Stimulated activated CD8-positive, alpha-beta memory T cell treated with anti-CD3 and anti-CD28 coated beads, Interleukin-2, amount 100 ng/mL, for 48 hours (primary cell): ENCODE measurements around the gene HOXC6.
A peak's percentile ranks its signal among the peaks of the same experiment; 100 is the strongest.

ENCODE experiments used
- DNase-seq, 2 donors: peaks; one replicate each; pipeline ENCODE4 v3.0.0-alpha.2; 2020; ENCODE audit warnings: low read depth in 2 of 2

The HOXC6 gene

GRCh38 chr12:54029529-54030441 is 1.5 kb downstream of the HOXC6 start:
- DNase-seq: no peak

DNA sequence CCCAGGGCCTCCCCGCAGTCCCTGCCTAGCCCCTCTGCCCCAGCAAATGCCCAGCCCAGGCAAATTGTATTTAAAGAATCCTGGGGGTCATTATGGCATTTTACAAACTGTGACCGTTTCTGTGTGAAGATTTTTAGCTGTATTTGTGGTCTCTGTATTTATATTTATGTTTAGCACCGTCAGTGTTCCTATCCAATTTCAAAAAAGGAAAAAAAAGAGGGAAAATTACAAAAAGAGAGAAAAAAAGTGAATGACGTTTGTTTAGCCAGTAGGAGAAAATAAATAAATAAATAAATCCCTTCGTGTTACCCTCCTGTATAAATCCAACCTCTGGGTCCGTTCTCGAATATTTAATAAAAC is 2.2 kb downstream of the HOXC6 start:
- no peak for DNase-seq

GRCh38 chr12:54030889-54031471 is 2.7 kb downstream of the HOXC6 start:
- DNase-seq: no peak

GRCh38 chr12:54031480-54031879 is 3.2 kb downstream of the HOXC6 start:
- DNase-seq: no peak

- DNase-seq: no peak
Observed at GRCh38 chr12:54032086-54032619, 3.9 kb downstream of the HOXC6 start.

- DNase-seq: peak in 1 of 2 donors; percentile 49
Observed at GRCh38 chr12:54032627-54033100, 4.4 kb downstream of the HOXC6 start, which contains the start of gene HOXC5. HOXC5 (plus strand) TSS chr12:54033050; CDS start chr12:54033123, 73 bp downstream.

DNA sequence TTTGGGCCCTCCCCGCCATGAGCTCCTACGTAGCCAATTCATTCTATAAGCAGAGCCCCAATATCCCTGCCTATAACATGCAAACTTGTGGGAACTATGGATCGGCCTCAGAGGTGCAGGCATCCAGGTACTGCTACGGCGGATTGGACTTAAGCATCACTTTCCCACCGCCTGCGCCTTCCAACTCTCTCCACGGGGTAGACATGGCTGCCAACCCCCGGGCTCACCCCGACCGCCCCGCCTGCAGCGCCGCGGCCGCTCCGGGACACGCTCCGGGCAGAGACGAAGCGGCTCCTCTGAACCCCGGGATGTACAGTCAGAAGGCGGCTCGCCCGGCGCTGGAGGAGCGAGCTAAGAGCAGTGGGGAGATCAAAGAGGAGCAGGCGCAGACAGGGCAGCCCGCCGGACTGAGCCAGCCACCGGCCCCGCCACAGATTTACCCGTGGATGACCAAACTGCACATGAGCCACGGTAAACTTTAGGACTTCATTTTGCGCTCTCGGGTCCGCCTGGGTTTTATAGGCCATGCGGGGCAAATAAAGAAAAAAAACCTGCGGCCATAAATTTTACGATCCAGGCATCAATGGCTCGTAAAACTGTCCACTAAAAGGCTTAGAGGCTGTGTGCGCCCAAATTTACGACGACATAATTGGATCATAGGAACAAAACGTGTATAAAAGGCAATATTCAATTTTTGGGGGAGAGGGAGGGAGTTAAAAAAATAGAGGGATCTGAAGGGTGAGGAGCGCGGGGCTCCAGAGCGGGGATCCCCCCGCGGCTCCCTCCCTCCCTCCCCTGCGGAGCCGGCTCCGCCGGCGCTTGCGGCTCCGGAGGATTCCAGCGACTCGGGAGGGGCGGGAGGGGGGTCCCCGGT is 5.1 kb downstream of the HOXC6 start:
- no peak for DNase-seq

DNA sequence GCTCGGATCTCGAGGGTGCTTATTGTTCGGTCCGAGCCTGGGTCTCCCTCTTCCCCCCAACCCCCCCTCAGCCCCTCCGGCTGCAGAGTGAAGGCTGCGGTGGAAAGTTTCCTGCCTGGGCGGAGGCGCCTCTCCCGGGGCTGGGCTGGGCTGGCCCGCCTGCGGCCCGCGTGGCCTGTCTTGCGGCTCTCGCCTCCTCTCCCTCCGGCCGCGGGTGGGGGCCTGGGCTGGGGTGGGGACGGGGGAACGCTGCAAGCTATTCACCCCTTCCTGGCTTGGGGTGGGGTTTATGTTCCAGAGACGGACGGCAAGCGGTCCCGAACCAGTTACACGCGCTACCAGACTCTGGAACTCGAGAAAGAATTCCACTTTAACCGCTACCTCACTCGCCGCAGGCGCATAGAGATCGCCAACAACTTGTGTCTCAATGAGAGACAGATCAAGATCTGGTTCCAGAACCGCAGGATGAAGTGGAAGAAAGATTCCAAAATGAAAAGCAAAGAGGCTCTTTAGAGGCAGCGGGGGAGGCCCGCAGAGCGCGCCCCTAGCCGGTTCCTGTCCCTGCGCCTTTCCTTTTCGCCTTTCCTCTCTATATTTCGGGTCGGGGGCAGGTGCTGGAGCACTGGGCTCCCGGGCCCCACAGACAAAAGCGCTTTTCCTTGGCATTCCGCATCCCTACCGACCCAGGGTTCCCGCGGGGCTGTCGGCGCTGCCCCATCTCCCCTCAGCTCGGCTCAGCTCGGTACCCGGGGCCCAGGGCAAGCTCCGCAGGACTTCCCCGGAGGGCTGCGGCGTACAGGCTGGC is 5.9 kb downstream of the HOXC6 start:
- DNase-seq: no peak

DNA sequence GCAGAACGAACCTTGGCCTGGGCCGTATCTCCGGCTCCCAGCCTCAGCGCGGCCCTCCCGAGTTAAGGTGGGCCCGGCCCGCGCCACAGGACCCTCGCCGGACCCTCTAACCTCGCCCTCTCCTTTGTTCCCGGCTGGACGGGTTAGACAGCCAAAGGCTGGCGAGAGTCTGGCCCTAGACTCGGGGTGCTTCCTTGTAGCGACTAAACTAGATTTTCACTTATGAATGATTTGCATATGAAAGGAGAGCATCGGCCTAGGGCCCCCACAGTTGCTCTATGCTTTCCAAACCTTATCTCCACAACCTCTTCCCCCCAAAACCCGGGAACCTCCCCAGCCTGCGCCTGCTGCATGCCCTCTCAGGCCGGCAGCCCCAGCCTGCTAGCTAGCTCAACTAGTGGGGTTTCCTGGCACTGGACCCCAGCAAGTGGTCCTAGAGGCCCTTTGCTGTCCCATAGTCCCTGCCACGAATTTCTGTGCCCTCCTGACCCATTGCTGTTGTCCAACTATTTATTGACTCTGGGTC is 6.6 kb downstream of the HOXC6 start:
- no peak for DNase-seq

GRCh38 chr12:54035568-54036264 is 7.5 kb downstream of the HOXC6 start:
- DNase-seq: no peak

DNA sequence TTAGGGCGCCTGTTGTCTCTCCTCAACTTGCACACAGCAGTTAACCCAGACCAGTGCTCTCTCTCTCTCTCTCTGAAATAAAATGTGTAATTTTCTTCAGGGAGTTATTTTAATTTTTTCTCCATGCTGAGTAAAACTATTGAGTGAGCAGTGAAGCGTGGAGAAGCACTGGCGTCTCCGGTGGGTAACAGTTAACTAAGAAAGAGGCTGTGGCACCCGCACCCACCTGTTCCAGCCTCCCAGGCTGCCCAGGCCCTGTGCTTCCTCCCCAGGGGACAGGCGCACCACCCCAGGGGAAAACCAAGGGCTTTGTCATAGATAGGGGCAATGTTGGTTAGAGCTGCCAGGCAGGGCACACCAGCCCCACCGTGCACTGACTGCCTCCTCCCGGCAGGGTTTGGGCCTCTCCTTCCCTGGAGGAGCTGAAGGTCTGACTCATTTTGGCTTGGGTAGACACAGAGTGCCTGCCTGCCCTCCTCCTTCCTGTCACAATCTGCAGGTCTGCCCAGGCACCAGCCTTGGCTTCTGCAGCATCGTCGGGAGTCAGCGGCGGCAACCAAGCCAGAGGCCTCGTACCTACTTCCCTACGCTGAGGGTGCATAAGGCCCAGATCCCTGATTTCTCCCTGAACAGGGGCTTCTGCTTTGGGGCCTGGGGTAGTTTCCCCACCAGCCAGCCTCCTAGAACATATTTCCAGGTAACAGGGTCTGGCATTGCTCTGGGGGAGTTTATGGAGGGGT is 8.6 kb downstream of the HOXC6 start:
- no peak for DNase-seq

DNA sequence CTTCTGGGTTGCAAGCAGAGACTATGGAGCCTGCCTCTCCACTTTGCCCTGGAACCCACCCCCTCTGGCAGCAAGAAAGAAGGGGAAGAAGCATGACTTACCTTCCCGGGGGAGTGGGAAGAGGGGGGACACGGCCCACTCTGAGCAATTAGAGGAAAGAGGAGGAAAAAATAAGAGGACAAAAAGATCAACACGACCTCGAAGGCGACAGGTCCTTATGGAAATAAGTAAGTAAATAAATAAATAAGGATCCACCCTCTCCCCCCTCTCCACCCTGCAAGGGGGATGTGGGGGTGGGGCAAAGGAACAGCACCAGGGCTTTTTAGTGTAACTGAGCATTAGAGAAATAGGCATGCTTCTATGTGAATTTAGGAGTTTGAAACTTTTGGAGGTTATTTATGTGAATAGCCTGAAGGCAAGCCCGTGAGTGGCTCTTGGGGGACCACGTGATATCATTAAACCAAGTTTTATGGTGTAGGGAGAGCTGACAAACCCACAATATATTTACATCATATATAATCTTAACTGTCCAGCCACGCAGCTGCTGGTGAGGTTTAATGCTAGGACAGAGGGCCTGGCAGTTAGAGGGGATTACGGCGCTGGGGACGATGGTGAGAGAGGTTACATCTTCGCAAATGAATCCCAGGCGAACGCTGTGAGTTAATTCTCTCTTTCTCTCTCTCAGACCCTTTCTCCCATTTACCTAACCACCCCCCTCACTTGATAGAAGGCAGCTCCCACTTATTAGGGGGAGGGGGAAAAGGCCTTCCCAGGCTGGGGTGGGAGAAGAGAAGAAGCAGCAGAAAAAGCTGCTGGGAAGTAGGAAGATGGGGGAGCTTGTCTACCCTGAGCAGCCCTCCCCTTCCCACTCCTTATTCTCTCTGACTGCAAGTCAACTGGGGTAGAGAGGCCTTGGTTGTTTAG is 9.4 kb downstream of the HOXC6 start:
- no peak for DNase-seq

DNA sequence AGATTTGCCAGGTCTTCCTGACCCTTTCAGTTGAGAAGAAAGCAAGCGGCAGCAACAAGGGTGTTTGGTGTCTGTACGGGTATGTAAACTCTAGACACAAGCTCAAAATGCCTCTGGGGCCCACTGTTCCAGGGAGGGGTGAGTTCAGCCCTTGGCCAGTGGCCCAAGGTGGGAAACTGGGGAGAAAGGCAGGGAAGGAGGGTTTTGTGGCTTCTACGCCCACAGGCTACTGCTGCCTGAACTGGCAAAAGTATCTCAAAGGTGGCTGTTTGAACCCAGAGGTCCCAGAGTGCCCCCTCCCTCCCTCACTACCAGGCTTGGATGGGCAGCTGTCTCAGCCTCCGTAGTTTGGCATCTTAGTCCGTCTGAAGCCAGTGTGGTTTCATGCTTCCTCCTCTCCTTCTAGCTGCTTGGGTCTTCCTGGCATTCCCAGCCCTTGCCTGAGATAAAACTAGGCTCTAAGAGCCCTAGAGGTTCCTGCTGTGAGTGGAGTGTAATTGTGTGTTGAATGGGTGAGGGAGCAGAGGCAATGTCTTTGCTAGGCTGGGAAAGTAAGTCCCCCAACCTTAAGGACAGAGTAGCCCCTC is 10.1 kb downstream of the HOXC6 start:
- DNase-seq: no peak

GRCh38 chr12:54038871-54039414 is 10.7 kb downstream of the HOXC6 start:
- DNase-seq: no peak

DNA sequence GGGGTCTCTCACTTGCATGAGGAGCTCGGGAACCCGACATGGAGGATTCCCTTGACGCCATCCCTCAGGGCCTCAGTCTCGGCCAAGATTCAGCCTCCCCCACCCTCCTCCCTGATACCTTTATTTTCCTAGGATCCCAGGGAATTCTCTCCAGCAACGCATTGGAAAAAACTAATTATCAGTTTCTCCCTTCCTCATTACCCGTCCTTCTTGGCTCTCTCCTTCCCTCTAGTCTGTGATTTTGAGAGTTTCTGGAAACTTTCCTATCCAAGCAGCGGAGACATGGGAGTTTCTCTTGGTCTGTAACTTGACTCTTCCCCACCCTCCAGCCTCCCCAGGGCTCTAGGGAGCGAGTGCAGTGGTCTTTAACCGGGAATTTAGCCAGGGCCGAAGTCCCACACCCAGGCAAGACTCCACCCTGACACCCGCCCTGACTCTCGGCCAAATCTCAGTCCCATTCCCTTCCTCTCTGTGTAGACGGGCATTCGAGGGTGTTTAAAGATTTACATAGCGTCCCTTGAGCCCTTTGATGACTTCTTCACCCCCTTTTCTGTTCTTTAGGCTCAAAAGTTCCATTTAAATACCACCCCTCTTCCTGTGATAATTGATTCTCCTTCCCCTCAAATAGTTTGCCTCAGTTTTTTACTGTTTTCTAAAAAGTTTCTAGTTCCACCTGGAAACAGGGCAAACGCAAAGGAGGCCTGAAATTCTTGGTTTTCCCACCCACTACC is 11.3 kb downstream of the HOXC6 start:
- no peak for DNase-seq

GRCh38 chr12:54040148-54040494 is 11.9 kb downstream of the HOXC6 start:
- DNase-seq: no peak

GRCh38 chr12:54040648-54041047 is 12.4 kb downstream of the HOXC6 start:
- no peak for DNase-seq
